Bronchial epithelial cell (primary cell): ENCODE results near the gene OTOS. TPM values are rescaled to one million over a fixed set of nuclear protein-coding genes. Genes with fewer than 3 reads are reported as not detected.

ENCODE experiments used
- DNase-seq: peaks from one replicate; pipeline ENCODE4 v3.0.0-alpha.2; 2010; ENCODE audit warnings: low read depth
- FAIRE-seq: peaks from 2 replicates; lab custom pipeline; 2011; peaks lifted over from hg19 to GRCh38; lab: Jason Lieb, UNC
- H3K27me3 ChIP-seq: 2 replicates; pipeline ENCODE4 v1.5.1; 2011; ENCODE audit warnings: low read length; ENCODE audit not compliant: control insufficient read depth, insufficient read depth
- H3K36me3 ChIP-seq: 2 replicates; pipeline ENCODE4 v1.5.1; 2011; ENCODE audit warnings: low read length; ENCODE audit not compliant: control insufficient read depth, insufficient read depth
- H3K4me3 ChIP-seq: 2 replicates; pipeline ENCODE4 v1.5.1; 2011; ENCODE audit warnings: mild to moderate bottlenecking, low read depth, low read length, control low read depth
- total RNA-seq: library from RNA; depleted of rRNA; stranded (reverse); fragments of >200 nt; gene quantifications from 2 replicates; pipeline ENCODE4 v1.2.1, GENCODE V29; 2014
- TF ChIP-seq, protein P1 (sequence below): IDR thresholded peaks from 2 replicates; pipeline ENCODE4 v1.5.1; 2011; ENCODE audit warnings: mild to moderate bottlenecking, moderate library complexity, low read length, control low read depth, inconsistent platforms; ENCODE audit not compliant: insufficient read depth, severe bottlenecking

OTOS gene
- total RNA-seq, 1 donor from 2014 or later, result not detected

GRCh38 chr2:240147911-240148587 is 7.6 kb upstream of the OTOS start:
- TF ChIP-seq, protein P1, sequence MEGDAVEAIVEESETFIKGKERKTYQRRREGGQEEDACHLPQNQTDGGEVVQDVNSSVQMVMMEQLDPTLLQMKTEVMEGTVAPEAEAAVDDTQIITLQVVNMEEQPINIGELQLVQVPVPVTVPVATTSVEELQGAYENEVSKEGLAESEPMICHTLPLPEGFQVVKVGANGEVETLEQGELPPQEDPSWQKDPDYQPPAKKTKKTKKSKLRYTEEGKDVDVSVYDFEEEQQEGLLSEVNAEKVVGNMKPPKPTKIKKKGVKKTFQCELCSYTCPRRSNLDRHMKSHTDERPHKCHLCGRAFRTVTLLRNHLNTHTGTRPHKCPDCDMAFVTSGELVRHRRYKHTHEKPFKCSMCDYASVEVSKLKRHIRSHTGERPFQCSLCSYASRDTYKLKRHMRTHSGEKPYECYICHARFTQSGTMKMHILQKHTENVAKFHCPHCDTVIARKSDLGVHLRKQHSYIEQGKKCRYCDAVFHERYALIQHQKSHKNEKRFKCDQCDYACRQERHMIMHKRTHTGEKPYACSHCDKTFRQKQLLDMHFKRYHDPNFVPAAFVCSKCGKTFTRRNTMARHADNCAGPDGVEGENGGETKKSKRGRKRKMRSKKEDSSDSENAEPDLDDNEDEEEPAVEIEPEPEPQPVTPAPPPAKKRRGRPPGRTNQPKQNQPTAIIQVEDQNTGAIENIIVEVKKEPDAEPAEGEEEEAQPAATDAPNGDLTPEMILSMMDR, result no peak

GRCh38 chr2:240147382-240147781 is 6.9 kb upstream of the OTOS start:
- Histone ChIP-seq H3K4me3 (no peak overlapping the region), H3K36me3 (no peaks in the 10 kb centered on the region), H3K27me3 (no peaks in the 10 kb centered on the region)
- FAIRE-seq, result peak; percentile 100
- DNase-seq, result no peak
- TF ChIP-seq, protein P1, result no peak

More at GRCh38 chr2:240147911-240148587, 7.6 kb upstream of the OTOS start:
- Histone ChIP-seq H3K36me3 (no peaks in the 10 kb centered on the region), H3K27me3 (no peaks in the 10 kb centered on the region), H3K4me3 (no peak overlapping the region)
- no peak for FAIRE-seq
- no peak for DNase-seq

DNA sequence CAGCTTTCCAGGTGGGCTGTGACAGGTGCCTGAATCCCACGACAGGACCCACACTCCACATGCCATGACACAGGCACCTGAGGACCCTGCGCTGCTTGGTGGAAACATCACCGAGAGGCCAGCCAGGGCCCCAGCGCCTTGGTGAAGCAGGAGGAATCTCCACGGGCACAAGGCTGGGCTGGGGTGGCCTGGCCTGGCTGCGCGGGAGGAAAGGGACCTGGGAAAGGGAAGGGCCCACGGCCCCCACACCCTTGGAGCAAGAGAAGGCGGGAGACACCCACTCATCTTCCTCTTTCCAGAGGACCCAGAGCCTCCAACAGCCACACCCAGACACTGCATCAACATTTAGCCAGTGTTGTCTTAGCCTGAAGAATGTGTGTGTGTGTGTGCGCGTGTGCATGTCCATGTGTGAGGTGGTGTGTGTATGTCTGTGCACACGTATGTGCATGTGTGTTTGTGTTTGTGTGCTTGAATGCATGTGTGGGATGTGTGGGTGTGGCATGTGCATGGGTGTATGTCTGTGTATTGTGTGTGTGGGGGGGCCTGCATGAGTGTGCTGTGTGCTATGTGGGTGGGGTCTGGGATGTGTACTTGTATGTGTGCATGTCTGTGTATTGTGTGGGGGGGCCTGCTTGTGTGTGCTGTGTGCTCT is 6.3 kb upstream of the OTOS start:
- TF ChIP-seq, protein P1, result no peak
- DNase-seq (no peak), FAIRE-seq (peak; percentile 81)
- H3K36me3 ChIP-seq, result no peaks in the 10 kb centered on the region
- no peak overlapping the region for H3K4me3 ChIP-seq
- H3K27me3 ChIP-seq, result no peaks in the 10 kb centered on the region

- no peak overlapping the region for H3K4me3 ChIP-seq
- DNase-seq (no peak), FAIRE-seq (no peak)
- H3K36me3 ChIP-seq, result no peaks in the 10 kb centered on the region
- H3K27me3 ChIP-seq, result no peaks in the 10 kb centered on the region
- TF ChIP-seq, protein P1, result no peak
Observed at GRCh38 chr2:240146141-240146561, 5.7 kb upstream of the OTOS start.

DNA sequence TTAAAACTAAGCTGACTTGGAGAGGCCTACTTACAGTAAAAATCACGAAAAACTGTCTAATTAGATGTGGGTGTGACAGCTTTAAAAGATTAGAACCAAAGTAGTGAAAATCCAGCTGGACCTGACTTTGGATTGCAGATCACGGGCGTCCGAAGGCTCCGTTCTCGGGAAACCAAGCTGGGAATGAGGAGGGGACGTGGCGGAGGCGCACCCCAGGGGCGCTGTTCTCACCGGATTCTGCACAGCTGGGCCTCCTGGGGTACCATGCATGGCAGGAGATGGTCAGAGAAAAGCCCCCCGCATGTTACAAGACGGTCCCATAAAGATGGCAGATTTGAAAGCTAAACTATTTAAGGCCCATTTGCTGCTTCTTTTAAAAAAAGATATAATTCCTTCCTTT is 5.0 kb upstream of the OTOS start:
- Histone ChIP-seq H3K36me3 (no peaks in the 10 kb centered on the region), H3K4me3 (no peak overlapping the region), H3K27me3 (no peaks in the 10 kb centered on the region)
- TF ChIP-seq, protein P1, result no peak
- FAIRE-seq, result no peak
- DNase-seq, result no peak
